Ovary (tissue), 3 donors: ENCODE data around the gene ZNF689.

Source experiments
- EP300 ChIP-seq: sonication (generic); formaldehyde crosslinking; IDR thresholded peaks from one replicate; pipeline ENCODE4 v1.6.1; 2017; ENCODE audit warnings: antibody characterized with exemption
- POLR2A ChIP-seq: fragments of 450-650 bp; IDR thresholded peaks from one replicate; pipeline ENCODE4 v1.6.1; 2017; ENCODE audit warnings: antibody characterized with exemption, mild to moderate bottlenecking, moderate library complexity
- TF ChIP-seq, protein P1 (sequence below), 3 donors: fragments of 450-650 bp in 2 of 3; fragments of 200-600 bp in 1 of 3; IDR thresholded peaks; one replicate each; pipeline versions ENCODE4 v1.5.1 to v1.8.0; 2016 to 2022; ENCODE audit warnings: antibody characterized with exemption in 3 of 3, mild to moderate bottlenecking in 1 of 3
- donor health status: DM: no; HTN: no; CAD: no.

DNA sequence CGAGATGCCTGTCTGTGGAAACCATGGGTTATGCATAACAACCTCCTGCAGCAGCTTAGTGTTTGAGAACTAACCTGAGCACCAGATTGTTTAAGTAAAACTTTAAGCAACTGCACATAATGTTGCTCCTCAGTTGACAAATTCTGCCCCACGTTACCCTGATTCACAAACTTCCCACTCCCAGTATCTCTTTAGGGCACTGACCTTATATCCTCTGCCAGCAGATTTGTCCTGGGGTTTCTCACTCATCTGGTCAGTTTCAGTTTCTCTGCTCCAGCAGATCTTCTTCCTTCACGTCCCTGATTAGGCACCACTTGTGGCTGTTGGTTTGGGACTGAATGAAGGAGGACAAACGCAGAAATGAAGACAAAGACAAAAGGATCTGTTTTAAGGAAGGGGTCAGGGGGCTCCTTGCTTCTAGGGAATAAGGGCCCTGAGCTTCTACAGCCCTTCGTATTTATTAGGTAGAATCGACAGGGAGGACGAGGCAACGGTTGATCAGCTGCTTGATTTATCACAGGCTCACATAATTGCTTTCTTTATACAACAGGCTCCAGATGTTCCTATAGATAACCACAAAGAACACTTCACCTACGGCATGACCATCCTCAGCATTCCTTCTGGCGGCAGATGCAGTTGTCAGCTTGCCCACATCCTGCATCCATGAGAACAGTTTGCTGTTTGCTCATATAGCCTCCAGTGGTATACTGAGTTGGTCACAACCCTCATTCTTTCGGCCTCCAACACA lies 13.5 kb upstream of the ZNF689 start:
- TF ChIP-seq, protein P1, sequence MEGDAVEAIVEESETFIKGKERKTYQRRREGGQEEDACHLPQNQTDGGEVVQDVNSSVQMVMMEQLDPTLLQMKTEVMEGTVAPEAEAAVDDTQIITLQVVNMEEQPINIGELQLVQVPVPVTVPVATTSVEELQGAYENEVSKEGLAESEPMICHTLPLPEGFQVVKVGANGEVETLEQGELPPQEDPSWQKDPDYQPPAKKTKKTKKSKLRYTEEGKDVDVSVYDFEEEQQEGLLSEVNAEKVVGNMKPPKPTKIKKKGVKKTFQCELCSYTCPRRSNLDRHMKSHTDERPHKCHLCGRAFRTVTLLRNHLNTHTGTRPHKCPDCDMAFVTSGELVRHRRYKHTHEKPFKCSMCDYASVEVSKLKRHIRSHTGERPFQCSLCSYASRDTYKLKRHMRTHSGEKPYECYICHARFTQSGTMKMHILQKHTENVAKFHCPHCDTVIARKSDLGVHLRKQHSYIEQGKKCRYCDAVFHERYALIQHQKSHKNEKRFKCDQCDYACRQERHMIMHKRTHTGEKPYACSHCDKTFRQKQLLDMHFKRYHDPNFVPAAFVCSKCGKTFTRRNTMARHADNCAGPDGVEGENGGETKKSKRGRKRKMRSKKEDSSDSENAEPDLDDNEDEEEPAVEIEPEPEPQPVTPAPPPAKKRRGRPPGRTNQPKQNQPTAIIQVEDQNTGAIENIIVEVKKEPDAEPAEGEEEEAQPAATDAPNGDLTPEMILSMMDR (IDR thresholded peaks at IDR 0.05): no peak
- TF ChIP-seq POLR2A: no peak
- no peak for TF ChIP-seq EP300
